IgD-negative memory B cell (primary cell): ENCODE data around the gene PARD3. TPM values are rescaled to one million over a fixed set of nuclear protein-coding genes. Genes with fewer than 3 reads are reported as not detected.
"Not testable (repeated sequence)": the region's sequence is repeated elsewhere in the genome, so short reads cannot be mapped to it uniquely, and the experiment has no call there.

Experiments
- H3K27ac Mint-ChIP-seq, 3 donors: one replicate each; pipeline ENCODE4 v1.8.0; 2020 to 2022; ENCODE audit warnings: mild to moderate bottlenecking in 3 of 3, mixed read lengths in 3 of 3, moderate library complexity in 1 of 3
- H3K27me3 Mint-ChIP-seq: one replicate; pipeline ENCODE4 v1.8.0; 2021; ENCODE audit warnings: mixed read lengths
- H3K36me3 Mint-ChIP-seq: one replicate; pipeline ENCODE4 v1.8.0; 2020; ENCODE audit warnings: mild to moderate bottlenecking, mixed read lengths
- H3K4me1 Mint-ChIP-seq, 3 donors: one replicate each; pipeline ENCODE4 v1.8.0; 2020 to 2022; ENCODE audit warnings: mixed read lengths in 3 of 3, mild to moderate bottlenecking in 1 of 3
- H3K4me3 Mint-ChIP-seq, 4 donors: one replicate each; pipeline ENCODE4 v1.8.0; 2020 to 2022; ENCODE audit warnings: mild to moderate bottlenecking in 4 of 4, mixed read lengths in 4 of 4, moderate library complexity in 3 of 4
- H3K9me3 Mint-ChIP-seq, 3 donors: one replicate each; pipeline ENCODE4 v1.8.0; 2020 to 2021; ENCODE audit warnings: mixed read lengths in 3 of 3, mild to moderate bottlenecking in 1 of 3
- polyA plus RNA-seq: library from polyadenylated mRNA; unstranded; fragments of 300-500 nt; fragmentation: Illumina TruSeq; gene quantifications from one replicate; pipeline ENCODE4 v1.2.3, GENCODE V29; 2021

Gene PARD3
- polyA plus RNA-seq, 1 donor from 2014 or later: not detected

GRCh38 chr10:34081948-34082347 lies 733.1 kb downstream of the PARD3 start:
- Mint-ChIP-seq H3K9me3 (peaks cover 4 to 11% (median 7%) of the 10 kb centered on the region in 3 donors), H3K36me3 (no peaks in the 10 kb centered on the region), H3K4me1 (no peaks in the 10 kb centered on the region), H3K27ac (no peak overlapping the region), H3K27me3 (no peaks in the 10 kb centered on the region), H3K4me3 (no peak overlapping the region)

DNA sequence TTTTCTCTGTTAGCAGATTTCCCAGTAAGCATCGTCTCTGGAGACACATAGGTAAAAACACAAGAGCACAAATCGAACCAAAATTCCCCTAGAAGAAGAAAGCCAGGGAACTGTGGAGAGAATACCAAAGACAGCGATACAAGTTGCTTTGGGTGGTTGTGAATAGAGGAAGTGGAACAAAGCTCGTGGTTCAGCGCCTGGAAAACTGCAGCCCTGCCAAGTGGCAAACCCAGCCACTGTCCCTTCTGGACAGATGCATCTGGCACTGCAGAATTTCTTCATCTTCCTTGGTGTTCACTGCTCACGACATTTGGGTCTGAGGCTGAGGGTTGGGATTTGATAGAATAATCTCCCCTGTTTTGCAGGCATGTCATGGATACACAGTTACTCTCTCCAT lies 733.8 kb downstream of the PARD3 start:
- Mint-ChIP-seq H3K9me3 (peaks cover 4 to 11% (median 7%) of the 10 kb centered on the region in 3 donors), H3K27me3 (no peaks in the 10 kb centered on the region), H3K27ac (no peak overlapping the region), H3K36me3 (no peaks in the 10 kb centered on the region), H3K4me3 (no peak overlapping the region), H3K4me1 (no peaks in the 10 kb centered on the region)

DNA sequence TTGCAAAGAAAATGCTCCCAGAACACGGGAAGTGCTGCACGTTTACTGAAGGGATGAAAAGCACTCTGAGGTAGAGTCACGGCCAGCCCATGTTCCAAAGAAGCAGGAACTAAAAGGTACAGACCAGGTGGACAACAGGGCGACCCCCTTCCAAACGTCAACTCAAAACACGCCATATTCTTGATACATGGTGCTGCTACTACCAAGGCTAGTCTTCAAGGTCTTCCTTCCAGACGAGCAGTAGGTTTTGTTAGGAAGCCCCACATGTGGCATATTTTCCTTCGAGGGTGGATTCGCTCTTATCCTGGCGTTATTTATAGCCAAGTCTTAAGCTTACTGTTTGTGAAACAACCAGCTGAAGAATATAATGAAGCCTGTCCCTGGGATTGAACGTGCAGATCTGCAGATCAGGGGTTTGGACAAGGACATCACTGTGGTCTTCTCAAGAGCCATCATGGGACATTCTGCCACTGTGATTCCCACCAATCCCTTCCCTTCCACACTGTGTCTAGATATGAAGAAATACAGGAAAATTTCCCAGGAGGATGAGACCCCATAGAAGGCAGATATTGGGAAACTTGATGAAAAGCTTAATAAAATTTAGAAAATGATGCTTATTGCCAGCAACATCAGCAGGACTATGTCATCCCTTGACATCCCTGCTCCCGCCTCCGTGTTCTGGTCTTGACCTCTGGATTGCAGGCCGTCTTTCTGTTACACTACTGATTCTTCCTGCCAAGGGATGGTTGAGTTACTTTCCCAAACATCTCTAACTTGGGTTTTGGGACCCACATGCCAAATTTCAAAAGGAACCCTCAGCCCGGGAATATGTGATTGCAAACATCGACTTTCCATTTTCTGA lies 734.4 kb downstream of the PARD3 start:
- Mint-ChIP-seq H3K4me1 (no peaks in the 10 kb centered on the region), H3K4me3 (no peak overlapping the region), H3K9me3 (peaks cover 4 to 11% (median 7%) of the 10 kb centered on the region in 3 donors), H3K27me3 (no peaks in the 10 kb centered on the region), H3K36me3 (no peaks in the 10 kb centered on the region), H3K27ac (no peak overlapping the region)

GRCh38 chr10:34079702-34080484 lies 735.2 kb downstream of the PARD3 start:
- no peaks in the 10 kb centered on the region for H3K4me1 Mint-ChIP-seq
- H3K36me3 Mint-ChIP-seq: no peaks in the 10 kb centered on the region
- H3K4me3 Mint-ChIP-seq: no peak overlapping the region
- H3K27ac Mint-ChIP-seq: no peak overlapping the region
- no peaks in the 10 kb centered on the region for H3K27me3 Mint-ChIP-seq
- H3K9me3 Mint-ChIP-seq: peaks cover 4 to 11% (median 7%) of the 10 kb centered on the region in 3 donors

- Mint-ChIP-seq H3K9me3 (peaks cover 2 to 10% (median 7%) of the 10 kb centered on the region in 3 donors), H3K27me3 (no peaks in the 10 kb centered on the region), H3K4me1 (no peaks in the 10 kb centered on the region), H3K36me3 (no peaks in the 10 kb centered on the region), H3K4me3 (no peak overlapping the region), H3K27ac (no peak overlapping the region)
These were observed 736.2 kb downstream of the PARD3 start for GRCh38 chr10:34078745-34079470.

DNA sequence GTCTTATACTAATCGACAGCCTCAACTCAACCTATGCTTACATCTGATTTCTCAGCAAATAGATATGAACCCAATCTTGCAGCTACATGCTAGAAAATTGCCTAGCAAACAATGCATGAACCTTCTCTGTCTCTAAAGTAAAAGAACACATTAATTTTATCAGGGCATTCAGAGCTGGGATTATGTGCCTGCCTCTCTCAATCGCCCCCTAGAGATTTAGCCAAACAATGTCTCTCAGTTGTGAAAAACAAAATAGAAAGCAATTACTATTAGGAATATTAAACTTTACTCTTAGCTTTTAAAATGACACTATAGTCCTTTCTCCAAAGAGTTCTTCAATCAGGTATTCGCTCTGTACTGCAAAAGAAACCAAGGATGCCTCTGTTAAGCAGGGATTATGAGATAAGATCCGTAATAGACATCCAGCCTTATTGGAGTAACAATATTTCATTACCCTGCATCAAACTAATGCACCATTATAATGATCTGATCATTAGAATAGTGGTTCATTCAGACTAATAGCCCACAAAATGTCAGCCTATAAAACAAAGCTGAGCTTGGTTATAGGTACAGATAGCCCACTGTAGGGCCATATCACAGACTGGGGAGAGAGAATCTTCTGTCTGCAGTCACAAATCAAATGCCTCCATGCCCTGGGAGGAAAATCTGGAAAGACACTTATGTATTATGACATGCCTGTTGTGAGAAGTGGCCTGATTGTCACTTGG lies 736.9 kb downstream of the PARD3 start:
- H3K4me1 Mint-ChIP-seq: no peaks in the 10 kb centered on the region
- no peak overlapping the region for H3K27ac Mint-ChIP-seq
- no peaks in the 10 kb centered on the region for H3K27me3 Mint-ChIP-seq
- peaks cover 2 to 7% (median 2%) of the 10 kb centered on the region in 3 donors for H3K9me3 Mint-ChIP-seq
- no peak overlapping the region for H3K4me3 Mint-ChIP-seq
- peaks cover 2% of the 10 kb centered on the region for H3K36me3 Mint-ChIP-seq

GRCh38 chr10:34076443-34076842 lies 738.7 kb downstream of the PARD3 start:
- H3K4me3 Mint-ChIP-seq: no peak overlapping the region
- H3K27me3 Mint-ChIP-seq: no peaks in the 10 kb centered on the region
- H3K9me3 Mint-ChIP-seq: peaks cover 2 to 5% (median 2%) of the 10 kb centered on the region in 3 donors

DNA sequence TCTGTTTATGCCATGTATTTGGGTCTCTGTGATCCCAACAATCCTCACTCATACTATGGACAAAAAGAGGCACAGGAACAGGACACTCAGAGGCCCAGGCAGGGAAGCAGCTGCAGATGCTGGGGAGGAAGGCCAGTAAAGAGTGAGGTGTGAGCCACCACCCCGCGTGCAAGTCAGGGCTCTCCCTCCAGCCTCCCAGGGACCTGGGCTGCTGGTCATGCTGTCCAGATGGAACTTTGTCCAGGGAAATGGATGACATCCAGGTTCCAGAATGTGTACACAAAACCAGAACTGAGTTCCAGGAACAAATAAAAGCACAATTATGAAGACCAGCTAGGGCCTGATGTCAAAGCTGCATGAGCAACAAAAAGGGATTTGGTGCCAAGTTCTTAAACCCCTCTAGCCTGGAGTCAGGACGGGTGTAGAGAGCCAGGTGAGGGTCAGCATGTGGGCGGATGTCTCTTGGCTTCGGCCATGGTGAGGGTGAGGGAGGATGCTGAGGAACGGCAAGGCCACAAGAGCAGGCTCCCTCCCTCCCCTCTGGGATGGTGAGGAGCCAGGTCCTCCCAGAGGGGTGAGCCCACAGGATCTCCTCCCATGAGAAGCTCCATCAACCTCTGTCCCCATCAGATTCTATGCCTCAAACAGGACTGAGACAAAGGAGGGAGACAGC lies 739.7 kb downstream of the PARD3 start:
- H3K36me3 Mint-ChIP-seq: peaks cover 2% of the 10 kb centered on the region
- no peak overlapping the region for H3K27ac Mint-ChIP-seq
- no peaks in the 10 kb centered on the region for H3K4me1 Mint-ChIP-seq
- H3K27me3 Mint-ChIP-seq: no peaks in the 10 kb centered on the region
- H3K4me3 Mint-ChIP-seq: no peak overlapping the region
- H3K9me3 Mint-ChIP-seq: peaks cover 2 to 7% (median 3%) of the 10 kb centered on the region in 3 donors

More at GRCh38 chr10:34076443-34076842, 738.7 kb downstream of the PARD3 start:
- H3K4me1 Mint-ChIP-seq: no peaks in the 10 kb centered on the region
- no peak overlapping the region for H3K27ac Mint-ChIP-seq
- H3K36me3 Mint-ChIP-seq: peaks cover 2% of the 10 kb centered on the region

DNA sequence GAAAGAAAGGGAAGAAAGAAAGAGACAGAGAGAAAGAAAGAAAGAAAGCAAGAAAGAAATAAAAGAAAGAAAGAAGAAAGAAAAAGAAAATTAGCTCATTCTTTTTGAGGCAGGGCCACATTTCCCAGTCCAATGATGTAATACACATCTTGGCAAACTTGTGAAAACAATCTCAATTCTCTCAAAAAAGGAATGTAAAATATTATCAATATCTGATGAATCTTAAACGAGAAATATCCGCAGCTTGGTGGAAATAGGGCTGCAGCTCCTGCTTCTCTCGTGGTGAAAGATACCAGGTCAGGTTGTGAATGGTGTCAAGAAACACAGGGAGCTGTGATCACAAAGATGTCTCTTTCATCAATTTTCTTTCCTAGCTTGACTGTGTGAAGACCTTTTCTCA lies 741.0 kb downstream of the PARD3 start:
- H3K27ac Mint-ChIP-seq: no peak overlapping the region
- H3K36me3 Mint-ChIP-seq: peaks cover 2% of the 10 kb centered on the region
- H3K27me3 Mint-ChIP-seq: no peaks in the 10 kb centered on the region
- peaks cover 1 to 7% (median 2%) of the 10 kb centered on the region in 3 donors for H3K9me3 Mint-ChIP-seq
- no peaks in the 10 kb centered on the region for H3K4me1 Mint-ChIP-seq
- H3K4me3 Mint-ChIP-seq: peak overlapping the region in 1 of 4 donors; percentile 29

DNA sequence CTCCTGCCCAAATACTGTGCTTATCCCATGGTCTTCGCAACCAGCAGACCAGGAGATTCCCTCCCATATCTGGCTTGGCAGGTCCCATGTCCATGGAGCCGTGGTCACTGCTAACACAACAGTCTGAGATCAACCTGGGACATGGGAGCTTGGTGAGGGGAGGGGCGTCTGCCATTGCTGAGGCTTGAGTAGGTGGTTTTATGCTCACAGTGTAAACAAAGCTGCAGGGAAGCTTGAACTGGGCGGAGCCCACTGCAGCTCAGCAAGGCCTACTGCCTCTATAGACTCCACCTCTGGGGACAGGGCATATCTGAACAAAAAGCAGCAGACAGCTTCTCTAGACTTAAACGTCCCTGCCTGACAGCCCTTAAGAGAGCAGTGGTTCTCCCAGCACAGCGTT lies 747.4 kb downstream of the PARD3 start:
- H3K27me3 Mint-ChIP-seq, H3K27ac Mint-ChIP-seq, H3K4me3 Mint-ChIP-seq, H3K36me3 Mint-ChIP-seq, H3K4me1 Mint-ChIP-seq: not testable (repeated sequence)
- H3K9me3 Mint-ChIP-seq: peaks cover 6 to 12% (median 12%) of the 10 kb centered on the region in 3 donors

GRCh38 chr10:34063592-34063991 lies 751.5 kb downstream of the PARD3 start:
- Mint-ChIP-seq H3K27ac (no peak overlapping the region), H3K9me3 (peaks cover 8 to 19% (median 15%) of the 10 kb centered on the region in 3 donors), H3K4me1 (no peaks in the 10 kb centered on the region), H3K27me3 (peaks cover 2% of the 10 kb centered on the region), H3K36me3 (peaks cover 3% of the 10 kb centered on the region), H3K4me3 (no peak overlapping the region)

DNA sequence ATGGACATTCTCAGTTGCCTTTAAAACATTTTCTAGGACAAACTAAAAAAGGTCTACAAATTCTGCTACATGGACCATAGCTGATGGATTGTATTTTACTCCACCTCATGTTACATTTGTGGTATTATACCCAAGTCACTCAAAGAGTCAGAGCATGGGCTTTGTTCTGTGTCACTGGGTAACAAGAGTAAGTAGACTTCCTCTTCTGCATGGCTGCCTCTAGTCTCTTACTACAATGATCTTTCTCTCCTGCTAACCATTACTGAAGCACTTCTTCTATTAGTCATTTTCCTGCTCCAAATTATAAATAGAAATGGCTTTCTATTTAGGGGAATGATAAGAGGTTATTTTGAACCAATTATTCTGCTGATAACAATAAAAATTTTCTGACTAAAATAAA lies 753.3 kb downstream of the PARD3 start:
- H3K4me1 Mint-ChIP-seq: no peaks in the 10 kb centered on the region
- H3K36me3 Mint-ChIP-seq: peaks cover 2% of the 10 kb centered on the region
- H3K27me3 Mint-ChIP-seq: no peaks in the 10 kb centered on the region
- H3K9me3 Mint-ChIP-seq: peaks cover 6 to 18% (median 15%) of the 10 kb centered on the region in 3 donors
- H3K27ac Mint-ChIP-seq: no peak overlapping the region
- H3K4me3 Mint-ChIP-seq: no peak overlapping the region
